Glutamatergic neuron (in vitro differentiated cells): ENCODE results near the gene HOGA1. TPM values are rescaled to one million over a fixed set of nuclear protein-coding genes. Genes with fewer than 3 reads are reported as not detected.

Experiments
- DNase-seq: peaks from one replicate; pipeline ENCODE4 v3.0.0; 2022
- H3K27ac Mint-ChIP-seq: one replicate; pipeline ENCODE4 v1.8.0; 2020; ENCODE audit warnings: mild to moderate bottlenecking, mixed read lengths, inconsistent platforms; ENCODE audit not compliant: unreplicated experiment
- H3K27me3 Mint-ChIP-seq: one replicate; pipeline ENCODE4 v1.8.0; 2020; ENCODE audit warnings: mild to moderate bottlenecking, moderate library complexity, mixed read lengths, inconsistent platforms; ENCODE audit not compliant: unreplicated experiment
- H3K36me3 Mint-ChIP-seq: one replicate; pipeline ENCODE4 v1.8.0; 2020; ENCODE audit warnings: mild to moderate bottlenecking, mixed read lengths, inconsistent platforms; ENCODE audit not compliant: unreplicated experiment
- H3K4me1 Mint-ChIP-seq: one replicate; pipeline ENCODE4 v1.8.0; 2020; ENCODE audit warnings: mild to moderate bottlenecking, low read depth, mixed read lengths, inconsistent platforms; ENCODE audit not compliant: unreplicated experiment
- H3K4me3 Mint-ChIP-seq: one replicate; pipeline ENCODE4 v1.8.0; 2020; ENCODE audit warnings: mild to moderate bottlenecking, mixed read lengths, inconsistent platforms; ENCODE audit not compliant: unreplicated experiment
- H3K9me3 Mint-ChIP-seq: one replicate; pipeline ENCODE4 v1.8.0; 2020; ENCODE audit warnings: mild to moderate bottlenecking, moderate library complexity, mixed read lengths, inconsistent platforms; ENCODE audit not compliant: unreplicated experiment
- CTCF ChIP-seq: fragments of 200-600 bp; sonication (generic); IDR thresholded peaks from one replicate; pipeline ENCODE4 v1.5.0; 2021; ENCODE audit not compliant: partially characterized antibody, unreplicated experiment
- total RNA-seq: library from RNA; stranded (reverse); fragmentation: NEBNext Ultra II Directional; extraction: Animal tissue kit (Norgen Biotek cat#: 25700); gene quantifications from one replicate; pipeline ENCODE4 v1.2.1, GENCODE V29; 2021; ENCODE audit not compliant: unreplicated experiment

The HOGA1 gene
- total RNA-seq, 1 donor from 2014 or later, result not detected

- Mint-ChIP-seq H3K27ac (no peak overlapping the region), H3K4me3 (no peak overlapping the region), H3K36me3 (no peaks in the 10 kb centered on the region), H3K9me3 (no peaks in the 10 kb centered on the region), H3K27me3 (no peaks in the 10 kb centered on the region), H3K4me1 (no peaks in the 10 kb centered on the region)
- no peak for TF ChIP-seq CTCF
- no peak for DNase-seq
Observed at GRCh38 chr10:97596101-97597082, 12.2 kb downstream of the HOGA1 start.

GRCh38 chr10:97597778-97598177 lies 13.6 kb downstream of the HOGA1 start:
- no peaks in the 10 kb centered on the region for H3K9me3 Mint-ChIP-seq
- no peak overlapping the region for H3K27ac Mint-ChIP-seq
- no peaks in the 10 kb centered on the region for H3K4me1 Mint-ChIP-seq
- no peak for TF ChIP-seq CTCF
- no peaks in the 10 kb centered on the region for H3K27me3 Mint-ChIP-seq
- no peaks in the 10 kb centered on the region for H3K36me3 Mint-ChIP-seq
- H3K4me3 Mint-ChIP-seq, result no peak overlapping the region
- DNase-seq, result no peak

GRCh38 chr10:97598407-97599271 lies 14.4 kb downstream of the HOGA1 start:
- Mint-ChIP-seq H3K4me1 (no peaks in the 10 kb centered on the region), H3K4me3 (no peak overlapping the region), H3K36me3 (no peaks in the 10 kb centered on the region), H3K27ac (no peak overlapping the region), H3K27me3 (no peaks in the 10 kb centered on the region), H3K9me3 (no peaks in the 10 kb centered on the region)
- no peak for DNase-seq
- TF ChIP-seq CTCF, result no peak

GRCh38 chr10:97599272-97599619 lies 15.1 kb downstream of the HOGA1 start:
- DNase-seq, result no peak
- H3K9me3 Mint-ChIP-seq, result no peaks in the 10 kb centered on the region
- H3K4me1 Mint-ChIP-seq, result no peaks in the 10 kb centered on the region
- no peak overlapping the region for H3K27ac Mint-ChIP-seq
- H3K4me3 Mint-ChIP-seq, result no peak overlapping the region
- H3K36me3 Mint-ChIP-seq, result no peaks in the 10 kb centered on the region
- no peaks in the 10 kb centered on the region for H3K27me3 Mint-ChIP-seq
- TF ChIP-seq CTCF, result no peak

GRCh38 chr10:97600616-97601015 lies 16.4 kb downstream of the HOGA1 start:
- no peaks in the 10 kb centered on the region for H3K27me3 Mint-ChIP-seq
- no peak overlapping the region for H3K4me3 Mint-ChIP-seq
- DNase-seq, result no peak
- H3K9me3 Mint-ChIP-seq, result no peaks in the 10 kb centered on the region
- H3K27ac Mint-ChIP-seq, result no peak overlapping the region
- H3K36me3 Mint-ChIP-seq, result no peaks in the 10 kb centered on the region
- TF ChIP-seq CTCF, result no peak
- H3K4me1 Mint-ChIP-seq, result no peaks in the 10 kb centered on the region
